MM.1S (cell line): ENCODE measurements around the gene LAMP5.

ENCODE experiments used
- EZH2phosphoT487 ChIP-seq: fragments of 300-600 bp; sonication (generic); IDR thresholded peaks from 2 replicates; pipeline ENCODE4 v1.6.1; 2018; ENCODE audit warnings: antibody characterized with exemption, low read length
- TF ChIP-seq, protein P1 (sequence below): fragments of 300-600 bp; sonication (generic); IDR thresholded peaks from 2 replicates; pipeline ENCODE4 v1.5.1; 2016; ENCODE audit warnings: antibody characterized with exemption, low read length, mixed read lengths

DNA sequence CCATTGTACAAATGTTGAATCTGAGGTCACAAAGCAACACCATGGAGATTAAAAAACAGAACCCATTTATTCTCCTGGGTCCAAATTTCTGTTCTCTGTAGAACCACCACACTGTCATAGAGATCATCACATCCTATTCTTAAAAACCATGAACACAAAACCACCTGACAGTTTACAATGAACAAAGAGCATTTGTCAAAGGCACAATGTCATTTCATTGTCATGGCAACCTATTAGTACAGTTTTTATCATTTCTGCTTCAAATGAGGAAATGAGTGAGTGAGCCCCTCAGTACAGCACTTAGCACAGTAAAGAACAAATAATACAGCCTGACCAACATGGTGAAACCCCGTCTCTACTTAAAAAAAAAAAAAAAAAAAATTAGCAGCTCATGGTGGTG lies 23.1 kb upstream of the LAMP5 start:
- TF ChIP-seq, protein P1, sequence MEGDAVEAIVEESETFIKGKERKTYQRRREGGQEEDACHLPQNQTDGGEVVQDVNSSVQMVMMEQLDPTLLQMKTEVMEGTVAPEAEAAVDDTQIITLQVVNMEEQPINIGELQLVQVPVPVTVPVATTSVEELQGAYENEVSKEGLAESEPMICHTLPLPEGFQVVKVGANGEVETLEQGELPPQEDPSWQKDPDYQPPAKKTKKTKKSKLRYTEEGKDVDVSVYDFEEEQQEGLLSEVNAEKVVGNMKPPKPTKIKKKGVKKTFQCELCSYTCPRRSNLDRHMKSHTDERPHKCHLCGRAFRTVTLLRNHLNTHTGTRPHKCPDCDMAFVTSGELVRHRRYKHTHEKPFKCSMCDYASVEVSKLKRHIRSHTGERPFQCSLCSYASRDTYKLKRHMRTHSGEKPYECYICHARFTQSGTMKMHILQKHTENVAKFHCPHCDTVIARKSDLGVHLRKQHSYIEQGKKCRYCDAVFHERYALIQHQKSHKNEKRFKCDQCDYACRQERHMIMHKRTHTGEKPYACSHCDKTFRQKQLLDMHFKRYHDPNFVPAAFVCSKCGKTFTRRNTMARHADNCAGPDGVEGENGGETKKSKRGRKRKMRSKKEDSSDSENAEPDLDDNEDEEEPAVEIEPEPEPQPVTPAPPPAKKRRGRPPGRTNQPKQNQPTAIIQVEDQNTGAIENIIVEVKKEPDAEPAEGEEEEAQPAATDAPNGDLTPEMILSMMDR, result no peak
- TF ChIP-seq EZH2phosphoT487, result no peak
